Stimulated activated CD4-positive, alpha-beta T cell treated with anti-CD3 and anti-CD28 coated beads, Interleukin-1b, Interleukin-23, amount 100 ng/mL, for 48 hours (primary cell): ENCODE data around the gene KCNMA1.

Experiments
- DNase-seq: peaks from one replicate; pipeline ENCODE4 v3.0.0-alpha.2; 2020

Gene KCNMA1

DNA sequence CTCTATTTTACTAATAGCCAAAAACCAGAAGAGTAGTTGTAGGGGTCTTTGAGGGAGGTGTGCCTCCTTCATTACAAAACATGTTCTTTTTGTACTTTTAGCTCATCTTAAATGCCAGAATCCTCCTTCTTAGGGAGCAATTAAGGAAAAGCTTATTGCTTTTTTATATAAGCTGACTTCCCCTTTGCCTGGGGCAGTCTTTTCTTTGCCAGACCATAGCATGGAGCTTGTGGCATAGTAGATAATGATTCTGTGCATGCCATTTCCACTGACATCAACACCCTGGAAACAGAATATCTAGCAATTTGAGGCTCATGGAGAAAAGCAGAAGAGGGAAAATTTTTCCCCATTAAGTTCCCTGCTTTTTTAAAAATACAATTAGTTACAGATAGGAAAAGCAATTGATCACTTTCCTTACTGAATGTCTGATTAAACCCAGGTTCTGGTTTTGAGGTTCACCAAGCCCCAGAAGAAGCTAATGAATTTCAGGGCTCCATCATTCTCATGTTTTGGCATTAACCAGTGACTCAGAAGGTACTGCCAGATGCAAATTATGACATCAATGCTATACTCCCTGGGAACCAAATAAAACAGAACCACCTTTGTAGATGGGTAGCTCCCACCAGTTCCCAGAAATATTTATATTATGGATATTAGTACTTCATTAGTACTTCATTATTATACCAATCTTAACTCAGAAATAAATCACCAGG is 410.6 kb downstream of the KCNMA1 start:
- no peak for DNase-seq

DNA sequence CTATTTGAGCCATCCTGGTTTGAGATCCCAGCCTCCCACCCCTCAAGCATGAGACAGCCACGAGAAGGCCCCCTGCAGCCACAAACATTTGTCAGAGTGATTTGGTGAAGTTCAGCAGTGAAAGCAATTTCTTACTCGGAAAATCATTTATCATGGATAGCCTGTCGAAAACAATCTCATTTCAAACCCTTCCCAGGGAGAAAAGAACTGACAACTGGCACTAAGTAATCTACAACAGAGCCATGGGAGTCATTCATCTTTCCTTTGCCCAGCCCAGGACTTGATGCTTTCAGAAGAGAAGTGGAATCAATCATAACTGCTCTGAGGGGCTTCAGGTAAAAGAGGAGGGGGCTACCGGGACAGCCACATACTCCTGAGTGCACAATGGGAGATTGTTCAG is 411.2 kb downstream of the KCNMA1 start:
- DNase-seq: no peak

DNA sequence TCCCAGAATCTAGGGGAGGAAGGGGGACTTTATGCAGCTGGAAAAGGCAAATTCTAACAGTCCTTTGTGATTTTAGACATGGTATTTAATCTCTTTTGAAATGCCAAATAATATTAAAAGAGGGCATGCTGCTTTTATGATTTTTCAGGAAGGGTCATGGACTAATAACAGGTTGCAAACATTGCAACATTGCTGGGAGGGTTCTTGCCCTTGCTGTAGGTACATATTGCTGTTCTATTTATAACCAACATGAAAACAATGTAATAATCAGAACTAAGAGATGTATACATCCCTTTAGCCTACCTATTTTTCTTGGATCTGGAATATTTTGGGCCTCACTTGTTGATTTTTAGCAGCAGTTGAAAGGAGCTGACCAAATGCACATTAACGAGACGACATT is 411.6 kb downstream of the KCNMA1 start:
- no peak for DNase-seq

DNA sequence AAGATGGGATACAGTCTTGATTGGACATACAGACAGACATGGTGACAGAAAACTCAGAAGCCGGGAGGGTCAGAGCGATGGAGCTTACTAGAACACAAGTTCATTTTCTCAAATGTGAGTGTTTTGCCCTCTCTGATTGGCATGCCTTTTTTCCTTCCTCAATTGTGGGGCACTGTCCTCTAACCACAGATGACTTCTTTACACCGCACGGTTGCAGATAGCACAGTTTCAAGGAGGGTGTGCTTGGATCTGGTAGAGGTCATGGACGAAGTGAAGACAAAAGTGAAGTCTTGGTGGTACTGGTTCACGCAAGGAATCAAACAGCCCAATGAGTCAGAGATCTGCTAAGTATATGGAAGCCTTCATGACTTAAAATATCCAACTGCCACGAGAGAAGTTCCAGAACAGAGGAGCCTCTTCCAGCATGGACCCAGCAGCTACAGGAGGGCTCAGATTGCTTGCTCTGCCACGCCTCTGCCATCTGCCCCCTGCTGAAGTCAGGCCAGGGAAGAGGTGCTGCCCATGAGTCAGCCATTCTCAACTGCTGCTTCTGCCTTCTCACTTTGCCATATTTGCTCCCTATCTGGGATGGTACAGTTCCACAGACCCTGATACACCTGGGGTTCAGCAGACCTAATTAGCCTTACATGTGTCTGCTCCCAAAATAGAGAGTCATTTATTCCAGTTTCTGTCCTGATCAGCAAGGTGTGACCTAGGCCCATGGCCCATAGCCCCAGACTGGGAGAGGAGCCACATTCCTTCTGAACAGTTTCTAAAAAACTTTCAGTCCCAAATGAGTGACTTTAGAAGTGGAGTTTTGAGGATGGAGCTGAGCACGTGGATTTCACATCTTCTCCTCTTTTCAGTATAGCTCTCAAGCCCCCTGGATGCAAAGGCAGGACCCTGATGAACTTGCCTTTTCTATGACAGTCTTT is 413.8 kb downstream of the KCNMA1 start:
- no peak for DNase-seq

DNA sequence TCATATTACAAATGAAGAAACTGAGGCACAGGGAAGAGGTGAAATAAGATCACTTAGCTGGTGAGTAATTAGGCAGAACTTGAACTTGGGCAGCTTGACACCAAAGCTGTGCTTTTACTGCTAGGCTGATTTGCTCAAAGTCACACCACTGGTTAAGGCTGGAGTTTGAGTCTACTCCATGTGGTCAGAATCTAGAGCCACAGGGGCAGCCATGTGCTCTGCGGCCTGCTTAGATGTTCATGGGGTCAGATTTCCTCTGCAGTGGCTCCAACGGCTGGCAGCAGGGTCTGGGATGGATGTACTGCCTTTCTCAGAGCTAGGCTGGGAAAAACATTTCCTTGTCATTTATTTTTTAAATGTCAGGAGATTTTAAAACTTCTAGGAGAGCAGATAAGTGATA is 417.5 kb downstream of the KCNMA1 start:
- no peak for DNase-seq

DNA sequence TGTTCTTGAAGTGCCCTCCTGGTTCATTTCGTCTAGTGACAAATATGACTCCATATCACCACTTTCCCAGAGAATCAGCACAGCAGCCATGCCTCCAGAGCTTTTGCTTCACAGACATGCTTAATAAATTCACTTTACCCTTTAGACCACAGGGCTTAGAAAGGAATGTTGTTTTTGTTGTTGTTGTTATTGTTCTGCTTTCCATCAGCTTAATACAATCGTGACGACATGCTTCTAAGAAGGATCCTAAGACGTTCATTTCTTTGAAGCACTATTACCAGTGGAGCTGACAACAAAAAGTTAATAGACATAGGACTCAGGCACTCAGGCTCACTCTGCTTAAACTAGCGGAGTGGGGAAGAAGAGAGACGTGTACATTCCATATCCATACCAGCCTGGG is 418.6 kb downstream of the KCNMA1 start:
- DNase-seq: no peak

DNA sequence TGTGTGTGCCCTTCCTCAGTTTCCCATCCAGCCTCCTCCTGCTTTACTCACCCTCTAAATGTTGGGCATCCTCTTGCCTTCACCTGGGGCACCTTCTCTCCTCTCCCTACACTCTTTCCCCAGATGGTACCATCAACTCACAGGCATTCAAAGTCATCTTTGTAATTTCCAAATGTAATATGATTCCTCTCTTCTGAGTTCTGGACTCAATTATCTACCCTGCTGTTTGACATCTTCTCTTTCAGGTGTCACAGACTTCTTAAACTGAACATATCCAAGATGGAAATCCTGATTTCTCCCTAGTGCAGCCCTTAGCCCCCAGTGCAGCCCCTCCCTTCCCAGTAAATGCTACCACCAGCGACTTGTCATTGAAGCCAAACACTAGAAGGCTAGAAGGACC is 422.8 kb downstream of the KCNMA1 start:
- no peak for DNase-seq

DNA sequence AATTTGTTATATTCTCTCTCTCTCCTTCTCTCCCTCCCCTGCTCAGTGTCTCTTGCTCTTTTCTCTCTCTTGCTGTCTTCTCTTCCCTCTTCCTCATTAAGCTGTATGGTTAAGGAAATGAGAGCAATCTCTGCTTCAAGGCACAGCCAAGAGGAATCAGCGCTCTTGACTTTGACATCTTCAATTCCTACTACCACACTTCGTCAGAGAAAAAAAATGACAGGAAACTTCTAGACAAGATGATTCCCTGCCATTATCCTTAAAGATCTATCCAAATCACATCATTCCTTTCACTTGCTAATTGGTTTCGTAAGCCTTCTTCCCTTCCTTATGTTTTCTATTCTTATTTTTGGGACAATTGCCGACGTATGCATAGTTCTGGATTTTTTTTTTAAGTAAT is 425.0 kb downstream of the KCNMA1 start:
- no peak for DNase-seq

DNA sequence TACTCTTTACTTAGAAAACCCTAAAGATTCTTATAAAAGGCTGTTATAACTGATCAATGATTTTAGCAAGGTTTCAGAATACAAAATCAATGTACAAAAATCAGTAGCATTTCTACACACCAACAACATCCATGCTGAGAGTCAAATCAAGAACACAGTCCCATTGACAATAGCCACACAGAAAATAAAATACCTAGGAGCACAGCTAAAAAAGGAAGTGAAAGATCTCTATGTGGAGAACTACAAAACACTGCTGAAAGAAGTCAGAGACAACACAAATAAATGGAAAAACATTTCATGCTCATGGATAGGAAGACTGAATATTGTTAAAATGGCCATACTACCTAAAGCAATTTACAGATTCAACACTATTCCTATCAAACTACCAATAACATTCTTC is 427.0 kb downstream of the KCNMA1 start:
- DNase-seq: no peak

DNA sequence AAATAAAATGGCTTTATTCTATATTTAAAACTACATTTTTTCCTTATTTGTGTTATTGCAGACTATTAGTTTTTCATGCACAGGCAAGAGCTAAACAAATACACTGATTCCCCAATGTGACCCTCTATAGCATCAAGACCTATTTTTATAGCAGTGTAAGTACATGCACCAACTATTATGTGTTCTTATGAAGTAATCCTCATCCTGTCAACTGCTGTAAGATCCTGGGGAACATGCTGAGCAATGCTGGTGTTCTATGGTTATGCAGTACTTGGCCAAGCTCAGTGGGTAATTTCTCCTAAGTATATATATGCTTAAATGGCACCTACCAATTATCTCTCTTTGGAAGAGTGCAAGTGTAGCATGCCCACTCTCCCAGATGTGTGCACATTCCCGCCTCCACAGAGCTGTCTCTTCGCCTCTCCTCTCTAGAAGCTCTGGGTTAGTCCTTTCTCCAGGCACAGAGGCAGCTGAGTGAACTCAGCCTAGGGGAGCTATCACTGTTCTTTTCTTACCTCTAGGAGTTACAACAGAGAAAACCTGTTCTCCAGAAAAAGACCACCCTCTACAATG is 428.8 kb downstream of the KCNMA1 start:
- DNase-seq: no peak

DNA sequence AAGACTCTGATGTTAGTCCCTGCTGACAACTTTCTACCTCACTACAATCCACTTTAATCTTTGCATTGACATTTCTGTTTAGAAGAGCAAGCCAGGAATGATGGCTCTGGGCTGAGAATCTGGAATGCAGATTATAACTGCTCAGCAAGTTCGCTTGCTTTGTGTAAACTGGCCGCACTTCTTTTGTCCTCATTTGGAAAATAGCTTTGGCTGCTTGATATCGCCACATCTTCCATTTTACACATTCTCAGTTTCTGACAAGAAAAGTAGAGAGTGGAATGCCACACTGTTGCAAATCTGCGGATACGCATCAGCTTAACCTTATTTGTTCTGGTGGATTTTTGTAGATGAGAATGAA is 429.8 kb downstream of the KCNMA1 start:
- DNase-seq: no peak

DNA sequence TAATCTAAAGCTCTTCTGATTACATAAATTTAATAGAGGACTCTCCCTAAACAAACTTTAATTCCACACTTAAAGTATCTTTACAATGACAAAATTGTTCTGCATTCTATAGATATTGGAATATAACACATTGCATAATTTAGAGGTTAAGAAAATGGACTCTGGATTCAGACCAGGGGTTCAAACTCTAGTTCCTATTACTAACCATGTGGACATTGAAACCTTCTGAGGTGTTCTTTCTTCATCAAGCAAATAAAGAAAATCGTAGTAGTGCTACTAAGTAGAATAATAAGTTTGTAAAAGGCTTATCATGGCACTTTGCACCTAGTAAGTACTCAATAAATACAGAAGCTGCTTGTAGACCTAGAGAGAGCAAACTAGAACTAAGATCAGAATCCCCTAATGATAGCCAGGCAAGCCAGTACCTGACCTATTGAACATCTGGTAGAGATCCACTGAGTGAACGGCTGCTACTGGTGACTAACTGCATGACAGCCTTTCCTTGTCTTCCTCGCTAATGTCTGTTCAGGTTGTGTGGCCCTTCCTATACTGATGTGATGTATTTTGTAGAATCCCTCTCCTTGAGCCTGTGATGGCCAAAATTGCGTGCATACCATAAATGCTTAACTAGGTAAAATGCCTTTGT is 430.3 kb downstream of the KCNMA1 start:
- no peak for DNase-seq

DNA sequence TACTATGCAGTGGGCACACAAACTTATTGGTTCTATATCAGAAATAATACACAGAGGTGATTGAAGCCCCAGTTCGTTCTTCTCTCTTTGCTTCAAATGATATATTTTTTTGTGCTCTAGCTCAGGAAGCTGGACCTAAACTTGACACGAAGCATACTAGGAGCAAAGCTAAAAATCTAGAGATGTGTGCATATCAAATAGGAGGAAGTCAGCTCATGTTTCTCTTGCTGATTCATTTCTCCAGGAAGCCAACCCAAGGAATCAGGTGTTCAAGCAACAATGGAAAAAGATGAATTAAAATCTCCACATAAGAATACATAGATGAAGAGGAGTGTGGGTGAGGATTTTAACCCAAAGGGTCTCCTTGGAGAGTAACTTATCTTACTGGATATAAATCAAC is 432.5 kb downstream of the KCNMA1 start:
- no peak for DNase-seq

DNA sequence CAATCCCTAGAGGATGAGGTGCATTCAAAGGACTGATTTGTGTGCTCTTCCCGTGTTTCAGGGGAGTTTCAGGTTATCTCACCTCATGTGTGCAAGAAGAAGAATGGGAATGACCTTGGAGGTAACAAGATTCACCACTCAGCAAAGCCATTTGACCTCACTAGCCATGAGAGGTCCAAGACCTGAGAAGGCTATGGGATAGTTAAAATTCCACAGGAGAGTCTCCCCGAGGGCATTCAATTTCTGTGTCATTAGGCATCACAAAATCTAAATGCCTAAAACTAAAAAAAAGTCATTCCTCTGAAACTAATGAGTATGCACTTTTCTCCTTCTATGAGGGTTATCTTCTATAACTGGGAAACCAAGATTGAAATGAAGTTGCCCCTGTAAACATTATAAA is 433.4 kb downstream of the KCNMA1 start:
- no peak for DNase-seq

DNA sequence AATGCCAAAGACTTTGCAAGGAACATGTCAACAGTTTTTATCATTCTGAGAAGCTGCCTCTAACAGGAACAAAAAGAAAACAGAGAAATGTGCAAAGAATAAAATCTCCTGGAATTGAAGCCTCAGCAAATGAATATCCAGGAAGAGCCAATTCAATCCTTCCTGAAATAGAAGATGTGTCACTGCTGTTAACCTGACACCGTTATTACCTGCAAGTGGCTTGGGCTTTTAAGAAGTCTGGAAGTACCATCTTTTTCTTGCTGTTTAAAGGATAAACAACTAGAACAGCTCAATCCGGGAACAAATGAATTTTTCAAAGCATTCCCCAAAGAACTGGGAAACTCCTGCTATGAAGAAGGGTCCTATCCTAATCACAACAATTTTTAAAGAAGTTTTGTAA is 434.8 kb downstream of the KCNMA1 start:
- no peak for DNase-seq

DNA sequence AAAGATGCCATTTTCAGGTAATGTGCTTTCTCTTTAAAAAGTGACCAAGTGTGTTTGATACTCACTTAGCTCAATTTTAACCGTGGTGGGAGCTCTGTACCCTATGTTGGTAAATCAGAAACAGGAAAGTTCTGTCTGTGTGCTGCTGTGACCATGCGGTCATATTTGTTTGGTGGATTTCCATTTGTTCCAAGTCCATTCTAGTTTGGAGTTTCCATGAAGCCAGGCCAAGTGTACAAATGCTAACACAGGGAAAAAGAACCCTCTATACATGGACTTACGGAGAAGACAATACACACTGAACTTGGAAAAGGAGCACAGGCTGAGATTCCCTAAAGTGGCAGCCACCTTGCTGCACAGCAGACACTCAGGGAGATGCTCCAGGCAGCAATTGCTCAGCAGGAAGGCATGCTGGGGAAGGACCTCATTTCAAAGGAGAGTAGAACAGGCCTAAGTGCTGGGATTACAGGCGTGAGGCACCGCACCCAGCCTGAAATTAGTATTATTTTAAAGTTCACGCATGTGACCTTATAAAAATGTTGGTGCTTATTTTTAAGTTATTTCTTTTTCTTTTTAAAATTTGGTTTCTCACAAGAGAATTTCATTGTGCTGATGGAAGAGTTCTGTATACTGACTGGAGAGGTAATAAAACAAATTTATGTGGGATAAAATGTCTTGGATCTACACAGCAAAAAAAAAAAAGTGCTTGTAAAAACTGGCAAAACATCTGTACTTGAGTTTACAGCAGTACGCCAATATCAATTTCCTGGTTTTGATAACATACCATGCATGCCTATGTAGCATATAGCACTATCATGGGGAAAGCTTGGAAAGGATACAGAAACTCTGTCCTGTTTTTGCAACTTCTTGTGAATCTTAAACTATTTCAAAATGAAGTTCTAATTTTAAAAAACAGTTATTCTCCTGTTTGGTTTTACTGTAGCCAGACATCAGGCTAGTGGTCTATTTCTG is 436.2 kb downstream of the KCNMA1 start:
- DNase-seq: no peak

DNA sequence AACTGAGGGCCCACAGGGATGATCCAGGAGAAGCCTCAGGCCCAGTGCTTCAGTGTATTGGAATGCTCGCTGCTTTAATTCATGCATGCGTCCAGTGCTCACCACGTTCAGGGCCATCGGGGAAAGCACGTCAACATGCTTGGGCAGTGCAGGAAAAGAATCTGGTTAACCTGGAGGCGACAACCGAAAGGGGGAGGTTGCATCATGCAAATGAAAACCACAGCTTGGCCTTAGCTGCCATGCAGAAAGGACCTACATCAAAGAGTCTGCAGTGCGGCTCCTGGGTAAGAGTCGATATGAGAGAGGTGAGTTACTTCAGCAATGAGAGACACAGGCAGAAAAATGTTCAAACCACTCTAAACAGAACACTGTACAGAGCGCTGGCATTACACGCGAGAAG is 440.1 kb downstream of the KCNMA1 start:
- DNase-seq: no peak

DNA sequence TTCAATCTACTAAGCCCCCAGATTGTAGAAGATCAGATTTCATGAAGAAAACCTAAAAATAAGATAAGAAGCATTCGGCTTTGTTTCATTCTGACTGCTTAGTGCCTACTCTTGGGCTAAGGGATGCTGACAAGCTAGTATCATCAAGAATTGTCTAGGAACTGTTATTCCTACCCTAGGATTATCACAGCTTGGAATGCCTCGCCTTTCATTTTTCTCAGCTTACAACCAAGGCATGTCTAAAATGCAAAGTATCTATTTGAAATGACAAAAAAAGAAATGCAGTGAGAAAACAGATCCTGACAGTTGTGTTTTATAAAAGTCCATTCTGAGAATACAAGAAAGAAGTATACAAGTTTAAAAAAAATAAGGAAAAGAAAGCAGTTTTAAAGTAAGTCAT is 441.0 kb downstream of the KCNMA1 start:
- DNase-seq: no peak

DNA sequence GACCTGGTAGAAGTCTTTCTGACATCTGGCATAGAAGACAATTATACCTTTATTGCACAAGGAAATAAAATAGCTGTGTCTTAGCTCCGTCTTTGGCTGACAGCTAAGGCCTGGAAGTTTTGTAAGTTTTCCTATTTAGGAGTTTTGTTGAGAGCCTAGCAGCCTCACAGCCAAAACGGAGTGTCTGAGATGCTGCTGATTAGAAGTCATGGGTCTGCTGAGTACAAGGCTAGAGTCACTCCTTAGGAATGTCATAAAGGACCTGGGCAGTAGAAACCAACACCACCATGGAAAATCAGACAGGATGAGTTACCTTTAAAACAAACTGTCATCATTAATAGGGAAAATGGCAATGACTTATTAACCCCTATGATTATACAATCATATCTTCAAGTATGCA is 442.5 kb downstream of the KCNMA1 start:
- DNase-seq: no peak

DNA sequence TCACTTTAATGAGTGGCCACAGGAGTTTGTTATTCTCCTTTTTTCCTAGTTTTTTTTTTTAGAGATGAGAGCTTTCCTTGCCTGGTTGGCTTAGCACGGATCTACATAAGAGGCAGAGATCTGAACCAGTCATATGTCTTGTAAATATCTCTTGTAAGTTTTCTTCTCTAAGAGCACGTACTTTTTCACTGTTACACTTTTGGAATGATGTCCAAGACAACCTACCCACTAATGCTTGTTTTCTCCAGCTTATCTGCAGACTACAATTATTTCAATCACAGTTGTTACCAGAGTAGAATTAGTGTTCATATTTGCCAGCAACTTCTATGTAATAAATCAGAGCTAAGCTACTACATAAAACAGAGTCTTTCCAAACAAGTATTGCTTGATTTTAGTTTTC is 444.6 kb downstream of the KCNMA1 start:
- DNase-seq: no peak

DNA sequence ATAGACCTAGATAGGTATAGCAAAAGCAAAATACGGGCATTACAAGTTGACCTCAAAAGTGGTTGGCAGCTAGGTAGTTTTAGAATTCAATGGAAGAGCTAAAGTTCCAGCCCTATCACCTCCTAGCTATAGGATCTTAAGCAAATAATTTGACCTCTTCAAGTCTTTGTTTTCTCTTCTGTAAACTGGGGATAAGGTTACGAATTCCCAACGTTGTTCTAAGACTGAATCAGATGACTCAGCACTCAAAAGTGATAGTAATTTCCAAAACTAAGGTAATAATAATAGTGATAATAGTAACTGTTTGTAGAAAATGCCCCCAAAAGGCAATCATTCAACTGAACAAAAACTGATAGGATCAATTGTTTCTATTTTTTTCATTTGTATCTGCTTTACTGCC is 445.2 kb downstream of the KCNMA1 start:
- DNase-seq: no peak

DNA sequence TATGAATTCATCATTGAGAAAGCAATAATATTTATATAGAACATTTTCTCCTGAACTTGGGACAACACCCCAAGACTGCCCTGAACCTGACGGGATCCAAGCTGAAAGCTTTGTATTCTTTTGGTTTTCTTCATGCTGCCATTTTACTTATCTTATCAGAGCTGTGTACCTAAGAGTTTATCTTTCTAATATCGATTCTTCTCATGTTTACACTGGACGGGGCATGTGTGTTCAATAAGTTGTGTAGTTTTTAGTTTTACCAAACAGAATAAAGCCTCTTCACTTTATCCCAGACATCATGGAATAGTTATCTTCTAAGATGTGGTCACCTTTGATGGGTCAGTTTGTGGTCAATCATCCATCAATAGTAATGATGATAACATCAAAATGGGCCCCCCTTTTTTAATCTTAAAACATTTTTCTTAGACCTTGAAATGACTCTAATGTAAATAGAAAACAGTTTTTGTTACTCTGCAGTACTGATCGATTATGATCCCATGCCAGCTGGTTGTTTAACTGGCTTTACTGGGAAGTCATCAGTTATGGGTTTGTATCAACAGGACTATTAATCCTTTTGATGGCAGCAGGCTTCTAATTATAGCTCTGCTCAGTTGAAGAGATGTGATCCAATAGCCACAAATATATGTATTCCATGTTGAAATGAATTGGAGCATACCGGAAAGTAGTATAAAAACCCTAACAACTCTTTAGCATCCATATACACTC is 446.1 kb downstream of the KCNMA1 start:
- no peak for DNase-seq
